HepG2 (cell line): Measurements from ENCODE around the gene ZBTB21. TPM values are rescaled to one million over a fixed set of nuclear protein-coding genes. Genes with fewer than 3 reads are reported as not detected.

Source experiments
- ASH2L ChIP-seq: fragments of 300-600, 200-600 bp; sonication (generic); IDR thresholded peaks from 2 replicates; pipeline ENCODE4 v1.7.0; 2017; ENCODE audit warnings: low read depth, mild to moderate bottlenecking, moderate library complexity, mixed read lengths, low read length; ENCODE audit not compliant: insufficient read length
- ETV5 ChIP-seq: IDR thresholded peaks from 2 replicates; pipeline ENCODE4 v1.6.1; 2018; ENCODE audit warnings: missing biosample characterization, missing genetic modification reagents, inconsistent platforms, borderline replicate concordance
- HMG20B ChIP-seq: conservative IDR thresholded peaks from 2 replicates; pipeline ENCODE4 v1.6.1; 2016; ENCODE audit warnings: missing genetic modification reagents, missing compliant biosample characterization
- HOXA5 ChIP-seq: sonication (generic); formaldehyde crosslinking; IDR thresholded peaks from 2 replicates; pipeline ENCODE4 v1.4.0; 2020; ENCODE audit warnings: missing genetic modification reagents
- IRF9 ChIP-seq: sonication (generic); formaldehyde crosslinking; IDR thresholded peaks from 2 replicates; pipeline ENCODE4 v1.8.0; 2022; ENCODE audit warnings: missing genetic modification reagents, mild to moderate bottlenecking, borderline replicate concordance
- IRX3 ChIP-seq: sonication (generic); formaldehyde crosslinking; IDR thresholded peaks from 2 replicates; pipeline ENCODE4 v1.8.1; 2023; ENCODE audit warnings: mild to moderate bottlenecking, low read depth, missing genetic modification reagents, borderline replicate concordance
- JUN ChIP-seq: sonication (generic); formaldehyde crosslinking; IDR thresholded peaks from 2 replicates; pipeline ENCODE4 v1.4.0; 2020; ENCODE audit warnings: mild to moderate bottlenecking, missing genetic modification reagents
- NFE2L2 ChIP-seq: fragments of 150-350 bp; IDR thresholded peaks from 2 replicates; pipeline ENCODE4 v1.6.1; 2014; ENCODE audit warnings: low read length
- NKX3-1 ChIP-seq: sonication (generic); formaldehyde crosslinking; IDR thresholded peaks from 2 replicates; pipeline ENCODE4 v1.5.0; 2020; ENCODE audit warnings: missing genetic modification reagents
- PAWR ChIP-seq: sonication (generic); formaldehyde crosslinking; IDR thresholded peaks from 2 replicates; pipeline ENCODE4 v1.4.0; 2020; ENCODE audit warnings: missing genetic modification reagents, mild to moderate bottlenecking, borderline replicate concordance
- POGK ChIP-seq: sonication (generic); formaldehyde crosslinking; conservative IDR thresholded peaks from 2 replicates; pipeline ENCODE4 v1.8.0; 2022; ENCODE audit warnings: mild to moderate bottlenecking, moderate library complexity, missing genetic modification reagents
- SALL1 ChIP-seq: sonication (generic); formaldehyde crosslinking; IDR thresholded peaks from 2 replicates; pipeline ENCODE4 v1.8.0; 2022; ENCODE audit warnings: mild to moderate bottlenecking, missing genetic modification reagents
- SUZ12 ChIP-seq: fragments of 150-350 bp; IDR thresholded peaks from 2 replicates; pipeline ENCODE4 v1.6.1; 2014; ENCODE audit warnings: low read depth, low read length
- TFDP2 ChIP-seq: sonication (generic); formaldehyde crosslinking; IDR thresholded peaks from 2 replicates; pipeline ENCODE4 v1.4.0; 2020; ENCODE audit warnings: missing genetic modification reagents
- ZNF30 ChIP-seq: sonication (generic); formaldehyde crosslinking; IDR thresholded peaks from 2 replicates; pipeline ENCODE4 v1.5.0; 2020; ENCODE audit warnings: mild to moderate bottlenecking, missing genetic modification reagents
- ZNF703 ChIP-seq: sonication (generic); formaldehyde crosslinking; IDR thresholded peaks from 2 replicates; pipeline ENCODE4 v1.5.1; 2020; ENCODE audit warnings: missing genetic modification reagents, mild to moderate bottlenecking, moderate library complexity, borderline replicate concordance
- polyA plus RNA-seq, 8 experiments: library from polyadenylated mRNA; depleted of rRNA in 3 of 8; stranded (reverse) in 7 of 8; unstranded in 1 of 8; fragments of >200 nt; fragmentation: Illumina TruSeq in 4 of 8; extraction: Trizol in 4 of 8; gene quantifications; 2 replicates each; pipeline versions ENCODE4 v1.2.1 to v1.2.3, GENCODE V29; 2011 to 2016; ENCODE audit warnings: low read depth in 4 of 8, missing spikeins in 1 of 8, mixed read lengths in 1 of 8; ENCODE audit not compliant: insufficient read depth in 1 of 8
- total RNA-seq, 5 experiments: library from RNA; depleted of rRNA; stranded (reverse); fragments of >200 nt; fragmentation: Illumina TruSeq; extraction: Trizol; gene quantifications; 2 replicates each; pipeline ENCODE4 v1.2.3, GENCODE V29; 2016; ENCODE audit warnings: low read depth in 1 of 5
- TF ChIP-seq, protein P1 (sequence below): sonication (generic); formaldehyde crosslinking; IDR thresholded peaks from 2 replicates; pipeline ENCODE4 v1.4.0; 2020; ENCODE audit warnings: mild to moderate bottlenecking, missing genetic modification reagents
- TF ChIP-seq, protein P2 (sequence below): sonication (generic); formaldehyde crosslinking; conservative IDR thresholded peaks from 2 replicates; pipeline ENCODE4 v1.4.0; 2020; ENCODE audit warnings: missing genetic modification reagents

The ZBTB21 gene
- total and polyA plus RNA-seq, 2 of the 13 experiments (the other 11 are each of a cell fraction or from before 2014, with no cell fraction given): 4.5 to 6.1 TPM

DNA sequence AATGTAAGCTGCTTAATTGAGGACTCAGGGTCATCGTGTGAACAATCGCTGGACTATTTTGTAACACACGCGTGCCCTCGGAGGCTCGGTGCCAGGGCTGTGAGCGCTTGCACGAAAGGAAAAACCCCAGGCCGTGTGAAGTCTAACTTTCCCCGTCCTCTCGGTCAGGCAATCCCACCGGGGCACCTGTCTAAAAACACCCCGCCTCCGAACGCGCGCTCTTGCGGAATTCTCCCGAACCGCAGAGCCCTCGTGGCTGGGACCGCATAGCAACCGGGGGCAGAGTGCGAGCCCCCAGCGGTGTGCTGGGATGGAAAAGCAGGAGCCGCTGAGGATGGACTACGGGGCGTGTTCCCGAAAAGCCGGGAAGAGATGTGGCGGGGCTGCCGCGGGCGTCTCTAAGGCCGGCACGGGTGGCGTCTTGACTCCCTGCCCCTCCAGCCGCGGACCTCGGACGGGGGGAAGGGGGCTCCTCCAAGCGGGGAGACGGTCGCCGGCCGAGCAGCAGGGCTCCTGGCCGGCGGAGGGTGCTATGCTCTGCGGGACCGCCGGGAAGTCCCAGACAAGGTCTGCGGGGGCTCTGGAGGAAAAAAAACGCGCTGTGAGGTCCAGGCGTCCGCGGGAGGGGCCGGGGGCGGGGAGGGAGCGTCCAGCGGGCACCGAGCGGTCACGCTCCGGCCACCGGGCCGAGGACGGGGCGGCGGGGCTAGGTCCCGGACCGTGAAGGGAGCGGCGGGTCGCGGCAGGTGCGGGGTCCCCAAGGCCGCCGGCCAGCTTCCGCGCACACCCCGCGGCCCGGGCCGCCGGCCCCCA is 936 bp downstream of the ZBTB21 start (continued):
- TF ChIP-seq IRF9 (CRISPR knock-in tag) (no peak), JUN (no peak), POGK (CRISPR knock-in tag) (no peak), ZNF703 (CRISPR knock-in tag) (peak; percentile 72; the same call in 1 of the 2 replicates), IRX3 (no peak), ZNF30 (CRISPR knock-in tag) (no peak), NKX3-1 (CRISPR knock-in tag) (no peak), NFE2L2 (no peak), TFDP2 (CRISPR knock-in tag) (peak; percentile 51), HMG20B (no peak), HOXA5 (CRISPR knock-in tag) (no peak; the same call in 1 of the 2 replicates), PAWR (CRISPR knock-in tag) (no peak), SUZ12 (no peak), ETV5 (CRISPR knock-in tag) (no peak), SALL1 (CRISPR knock-in tag) (no peak; the same call in 1 of the 2 replicates), ASH2L (peak; percentile 63)
- TF ChIP-seq, protein P1, sequence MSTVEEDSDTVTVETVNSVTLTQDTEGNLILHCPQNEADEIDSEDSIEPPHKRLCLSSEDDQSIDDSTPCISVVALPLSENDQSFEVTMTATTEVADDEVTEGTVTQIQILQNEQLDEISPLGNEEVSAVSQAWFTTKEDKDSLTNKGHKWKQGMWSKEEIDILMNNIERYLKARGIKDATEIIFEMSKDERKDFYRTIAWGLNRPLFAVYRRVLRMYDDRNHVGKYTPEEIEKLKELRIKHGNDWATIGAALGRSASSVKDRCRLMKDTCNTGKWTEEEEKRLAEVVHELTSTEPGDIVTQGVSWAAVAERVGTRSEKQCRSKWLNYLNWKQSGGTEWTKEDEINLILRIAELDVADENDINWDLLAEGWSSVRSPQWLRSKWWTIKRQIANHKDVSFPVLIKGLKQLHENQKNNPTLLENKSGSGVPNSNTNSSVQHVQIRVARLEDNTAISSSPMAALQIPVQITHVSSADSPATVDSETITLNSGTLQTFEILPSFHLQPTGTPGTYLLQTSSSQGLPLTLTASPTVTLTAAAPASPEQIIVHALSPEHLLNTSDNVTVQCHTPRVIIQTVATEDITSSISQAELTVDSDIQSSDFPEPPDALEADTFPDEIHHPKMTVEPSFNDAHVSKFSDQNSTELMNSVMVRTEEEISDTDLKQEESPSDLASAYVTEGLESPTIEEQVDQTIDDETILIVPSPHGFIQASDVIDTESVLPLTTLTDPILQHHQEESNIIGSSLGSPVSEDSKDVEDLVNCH (CRISPR knock-in tag): no peak
- TF ChIP-seq, protein P2, sequence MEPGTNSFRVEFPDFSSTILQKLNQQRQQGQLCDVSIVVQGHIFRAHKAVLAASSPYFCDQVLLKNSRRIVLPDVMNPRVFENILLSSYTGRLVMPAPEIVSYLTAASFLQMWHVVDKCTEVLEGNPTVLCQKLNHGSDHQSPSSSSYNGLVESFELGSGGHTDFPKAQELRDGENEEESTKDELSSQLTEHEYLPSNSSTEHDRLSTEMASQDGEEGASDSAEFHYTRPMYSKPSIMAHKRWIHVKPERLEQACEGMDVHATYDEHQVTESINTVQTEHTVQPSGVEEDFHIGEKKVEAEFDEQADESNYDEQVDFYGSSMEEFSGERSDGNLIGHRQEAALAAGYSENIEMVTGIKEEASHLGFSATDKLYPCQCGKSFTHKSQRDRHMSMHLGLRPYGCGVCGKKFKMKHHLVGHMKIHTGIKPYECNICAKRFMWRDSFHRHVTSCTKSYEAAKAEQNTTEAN (CRISPR knock-in tag): peak; percentile 56
